Activated CD4-positive, alpha-beta T cell treated with anti-CD3 and anti-CD28 coated beads, Interleukin-10, Interleukin-2, amounts not matched to agents 100 ng/mL and 50 ng/mL, durations not matched to agents 16 hours and 8 hours (primary cell): Measurements from ENCODE around the gene SIX1.

Source experiments
- DNase-seq: peaks from one replicate; pipeline ENCODE4 v3.0.0-alpha.2; 2020

The SIX1 gene

GRCh38 chr14:60655119-60655897 lies 6.0 kb upstream of the SIX1 start:
- DNase-seq: no peak

GRCh38 chr14:60654334-60654821 lies 5.1 kb upstream of the SIX1 start:
- no peak for DNase-seq

- DNase-seq: no peak
Measured at GRCh38 chr14:60653701-60654161, 4.5 kb upstream of the SIX1 start.

- no peak for DNase-seq
Measured at GRCh38 chr14:60652674-60653651, 3.7 kb upstream of the SIX1 start.

- DNase-seq: no peak
Measured at GRCh38 chr14:60651796-60652673, 2.8 kb upstream of the SIX1 start.

GRCh38 chr14:60651086-60651795 lies 2.0 kb upstream of the SIX1 start:
- DNase-seq: no peak

GRCh38 chr14:60650373-60650961 lies 1.2 kb upstream of the SIX1 start:
- no peak for DNase-seq

GRCh38 chr14:60649875-60650372 lies 647 bp upstream of the SIX1 start:
- no peak for DNase-seq

GRCh38 chr14:60648249-60648933 lies 886 bp downstream of the SIX1 start:
- no peak for DNase-seq

GRCh38 chr14:60647837-60648248 lies 1.4 kb downstream of the SIX1 start:
- no peak for DNase-seq

GRCh38 chr14:60647081-60647836 lies 2.0 kb downstream of the SIX1 start:
- no peak for DNase-seq

GRCh38 chr14:60646226-60646818 lies 3.0 kb downstream of the SIX1 start:
- DNase-seq: no peak

GRCh38 chr14:60645126-60645741 lies 4.0 kb downstream of the SIX1 start:
- no peak for DNase-seq

GRCh38 chr14:60644666-60645065 lies 4.6 kb downstream of the SIX1 start:
- no peak for DNase-seq

- no peak for DNase-seq
Measured at GRCh38 chr14:60643463-60644314, 5.6 kb downstream of the SIX1 start.

GRCh38 chr14:60643141-60643462 lies 6.2 kb downstream of the SIX1 start:
- no peak for DNase-seq

- DNase-seq: no peak
Measured at GRCh38 chr14:60642270-60643140, 6.8 kb downstream of the SIX1 start.
